A549 (cell line): ENCODE measurements around the gene DDX54. TPM values are rescaled to one million over a fixed set of nuclear protein-coding genes. Genes with fewer than 3 reads are reported as not detected.

Experiments
- ATAC-seq, 2 experiments: fragments of 200-7000 bp in 1 of 2; fragments of >200 bp in 1 of 2; cut with Nextera tagmentation in 1 of 2; cut with Tn5 transposase in 1 of 2; 3 replicates each; pipeline versions ENCODE4 v1.8.0 to v1.9.1; 2018 to 2020; ENCODE audit warnings: mild to moderate bottlenecking in 1 of 2, moderate library complexity in 1 of 2
- CTCF ChIA-PET: fragments of 300-600 bp; sonication (Branson Sonifier 250); formaldehyde crosslinking; extraction: SDS; loops from one replicate; lab custom pipeline; 2021; ENCODE audit warnings: antibody characterized with exemption, inconsistent platforms; lab: Yijun Ruan, JAX
- POLR2A ChIA-PET: fragments of 350-600 bp; formaldehyde crosslinking; extraction: SDS; loops from one replicate; lab custom pipeline; 2021; ENCODE audit warnings: antibody characterized with exemption, inconsistent platforms; lab: Yijun Ruan, JAX
- DNase-seq, 2 experiments: peaks; one replicate each; pipeline versions ENCODE4 v3.0.0 to v3.0.0-alpha.2; 2011 to 2016; ENCODE audit warnings: low read depth in 1 of 2, low spot score in 1 of 2
- FAIRE-seq: peaks from 2 replicates; lab custom pipeline; 2011; peaks lifted over from hg19 to GRCh38; lab: Jason Lieb, UNC
- H3K27ac ChIP-seq, 2 experiments: fragments of >200 bp; sonication (Bioruptor Twin); formaldehyde crosslinking; 3 replicates each; pipeline ENCODE4 v1.5.1; 2016 to 2017
- H3K4me1 ChIP-seq: fragments of >200 bp; sonication (Bioruptor Twin); formaldehyde crosslinking; 3 replicates; pipeline ENCODE4 v1.6.1; 2016
- H3K4me2 ChIP-seq: fragments of >200 bp; sonication (Bioruptor Twin); formaldehyde crosslinking; 3 replicates; pipeline ENCODE4 v1.6.1; 2016
- H3K4me3 ChIP-seq: fragments of >200 bp; sonication (Bioruptor Twin); formaldehyde crosslinking; 3 replicates; pipeline ENCODE4 v1.5.1; 2016
- H3K9me3 ChIP-seq: fragments of >200 bp; sonication (Bioruptor Twin); formaldehyde crosslinking; 3 replicates; pipeline ENCODE4 v1.6.1; 2016
- CEBPB ChIP-seq, 2 experiments: fragments of >200 bp in 1 of 2; sonication (Bioruptor Twin) in 1 of 2; formaldehyde crosslinking in 1 of 2; IDR thresholded peaks; 2 replicates each; pipeline ENCODE4 v1.6.1; 2012 to 2016
- HEYL ChIP-seq: fragments of 250-450 bp; sonication (Bioruptor Pico); IDR thresholded peaks from 2 replicates; pipeline ENCODE4 v1.8.0; 2021; ENCODE audit warnings: mild to moderate bottlenecking, moderate library complexity
- HMGXB4 ChIP-seq: fragments of 250-450 bp; sonication (Bioruptor Pico); IDR thresholded peaks from 2 replicates; pipeline ENCODE4 v1.5.0; 2021; ENCODE audit warnings: mild to moderate bottlenecking, moderate library complexity, borderline replicate concordance
- HOXB5 ChIP-seq: fragments of 250-450 bp; sonication (Bioruptor Pico); IDR thresholded peaks from 2 replicates; pipeline ENCODE4 v1.5.0; 2020; ENCODE audit warnings: mild to moderate bottlenecking, moderate library complexity
- JUN ChIP-seq, 2 experiments: fragments of >200 bp; sonication (Bioruptor Twin); formaldehyde crosslinking; IDR thresholded peaks; 2 replicates in 1 of 2; 3 replicates in 1 of 2; pipeline ENCODE4 v1.6.1; 2016 to 2017
- KDM5A ChIP-seq: fragments of 200-600 bp; sonication (generic); IDR thresholded peaks from 2 replicates; pipeline ENCODE4 v1.6.1; 2016; ENCODE audit warnings: antibody characterized with exemption, mild to moderate bottlenecking
- MAFK ChIP-seq: fragments of 450-650 bp; IDR thresholded peaks from 2 replicates; pipeline ENCODE4 v1.6.1; 2014; ENCODE audit not compliant: partially characterized antibody
- MYC ChIP-seq: IDR thresholded peaks from 2 replicates; pipeline ENCODE4 v1.6.1; 2012; ENCODE audit warnings: mild to moderate bottlenecking, inconsistent platforms, low read length, improper control_type of control experiment, borderline replicate concordance
- PBX3 ChIP-seq: IDR thresholded peaks from 2 replicates; pipeline ENCODE4 v1.6.1; 2012
- POLR2A ChIP-seq: IDR thresholded peaks from 2 replicates; pipeline ENCODE4 v1.6.1; 2012; ENCODE audit warnings: mild to moderate bottlenecking, low read length
- POLR2AphosphoS2 ChIP-seq: conservative IDR thresholded peaks from 2 replicates; pipeline ENCODE4 v1.6.1; 2012; ENCODE audit warnings: low read length, improper control_type of control experiment, inconsistent platforms
- TP53 ChIP-seq: fragments of 250-450 bp; sonication (Bioruptor Pico); IDR thresholded peaks from 2 replicates; pipeline ENCODE4 v1.5.0; 2021; ENCODE audit warnings: mild to moderate bottlenecking, moderate library complexity
- WGBS: methylation state at CpG from one replicate; pipeline ENCODE4 v1.1.6; 2017; ENCODE audit errors: missing lambda C conversion rate; 5-methylcytosine and 5-hydroxymethylcytosine counted together
- polyA plus RNA-seq, 4 experiments: library from polyadenylated mRNA; depleted of rRNA in 3 of 4; stranded (reverse); fragments of >200 nt; fragmentation: RNase III in 1 of 4; extraction: RNeasy Plus Mini Kit Qiagen cat#74134 plus additional on column Dnase treatment in 1 of 4; gene quantifications; 2 replicates in 3 of 4; 3 replicates in 1 of 4; pipeline ENCODE4 v1.2.3, GENCODE V29; 2011 to 2017
- TF ChIP-seq, protein P1 (sequence below): fragments of 450-650 bp; IDR thresholded peaks from 2 replicates; pipeline ENCODE4 v1.6.1; 2014; ENCODE audit warnings: antibody characterized with exemption
- TF ChIP-seq, protein P2 (sequence below): fragments of 200-600 bp; sonication (generic); IDR thresholded peaks from 2 replicates; pipeline ENCODE4 v1.6.1; 2016; ENCODE audit warnings: antibody characterized with exemption, mild to moderate bottlenecking, moderate library complexity
- TF ChIP-seq, protein P3 (sequence below): fragments of >200 bp; sonication (Bioruptor Twin); formaldehyde crosslinking; IDR thresholded peaks from 3 replicates; pipeline ENCODE4 v1.5.1; 2016

Gene DDX54
- polyA plus RNA-seq, 2 of the 4 experiments (the other 2 are of a cell fraction): 62.4 to 64.5 TPM

DNA sequence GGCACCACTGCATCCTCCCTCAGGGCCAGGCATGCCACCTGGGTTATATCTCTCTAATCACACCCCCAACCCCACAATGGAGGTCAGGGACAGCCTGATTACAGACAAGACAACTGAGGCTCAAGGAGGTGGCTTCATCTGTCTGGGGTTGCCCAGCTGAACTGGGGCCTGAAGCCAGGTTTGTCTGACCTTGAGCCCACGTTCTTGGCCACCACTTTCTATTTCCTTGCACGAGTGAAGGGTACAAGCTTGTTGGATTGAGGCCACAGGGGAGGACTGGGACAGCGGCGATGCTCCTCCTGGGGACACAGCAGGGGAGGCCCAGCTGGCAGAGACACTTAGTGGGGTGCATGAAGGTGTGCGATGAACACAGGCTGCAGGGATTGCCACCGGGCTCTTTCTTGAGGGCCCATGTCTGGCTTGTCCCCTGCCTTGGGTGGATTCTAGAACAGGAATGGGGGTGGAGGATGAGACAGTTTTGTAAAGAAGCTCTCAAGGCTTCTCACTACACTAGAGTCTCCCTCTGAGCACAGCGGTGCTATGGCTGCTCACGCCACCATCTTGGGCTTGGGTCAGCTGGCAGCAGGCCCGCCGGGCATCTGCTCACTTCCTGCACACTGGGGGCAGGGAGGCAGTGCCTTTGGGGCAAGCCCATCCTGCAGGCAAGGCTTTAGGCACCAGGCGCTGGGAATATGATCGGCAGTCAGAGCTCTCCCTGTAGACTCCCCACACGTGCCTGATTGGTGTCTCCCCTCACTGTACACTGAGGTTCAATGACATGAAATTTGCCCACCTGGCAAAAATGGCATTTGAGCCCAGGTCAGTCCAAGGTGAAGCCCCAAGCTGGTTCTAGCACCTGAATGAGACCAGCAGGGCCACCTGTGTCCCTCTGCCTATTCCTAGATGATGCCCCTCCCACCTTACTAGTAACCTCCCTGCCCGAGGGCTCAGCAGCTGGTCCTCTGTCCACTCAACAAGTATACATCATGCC lies 16.2 kb upstream of the DDX54 start:
- Histone ChIP-seq H3K4me2 (no peak overlapping the region), H3K9me3 (no peaks in the 10 kb centered on the region), H3K4me1 (no peaks in the 10 kb centered on the region), H3K27ac (no peak overlapping the region), H3K4me3 (no peak overlapping the region)
- POLR2A ChIA-PET: no interaction called here
- CTCF ChIA-PET: interaction anchor here (0.7 to 4.0 kb wide), 5 partner anchors 9 to 224 kb away, joined by 3 to 12 read pairs (median 4); no protein-coding TSS in a partner anchor
- DNase-seq (no peak), ATAC-seq (no peak), FAIRE-seq (no peak)
- WGBS: 84% methylated on average over 14 of the region's 14 CpGs
- TF ChIP-seq PBX3 (no peak), MAFK (peak; percentile 62)

DNA sequence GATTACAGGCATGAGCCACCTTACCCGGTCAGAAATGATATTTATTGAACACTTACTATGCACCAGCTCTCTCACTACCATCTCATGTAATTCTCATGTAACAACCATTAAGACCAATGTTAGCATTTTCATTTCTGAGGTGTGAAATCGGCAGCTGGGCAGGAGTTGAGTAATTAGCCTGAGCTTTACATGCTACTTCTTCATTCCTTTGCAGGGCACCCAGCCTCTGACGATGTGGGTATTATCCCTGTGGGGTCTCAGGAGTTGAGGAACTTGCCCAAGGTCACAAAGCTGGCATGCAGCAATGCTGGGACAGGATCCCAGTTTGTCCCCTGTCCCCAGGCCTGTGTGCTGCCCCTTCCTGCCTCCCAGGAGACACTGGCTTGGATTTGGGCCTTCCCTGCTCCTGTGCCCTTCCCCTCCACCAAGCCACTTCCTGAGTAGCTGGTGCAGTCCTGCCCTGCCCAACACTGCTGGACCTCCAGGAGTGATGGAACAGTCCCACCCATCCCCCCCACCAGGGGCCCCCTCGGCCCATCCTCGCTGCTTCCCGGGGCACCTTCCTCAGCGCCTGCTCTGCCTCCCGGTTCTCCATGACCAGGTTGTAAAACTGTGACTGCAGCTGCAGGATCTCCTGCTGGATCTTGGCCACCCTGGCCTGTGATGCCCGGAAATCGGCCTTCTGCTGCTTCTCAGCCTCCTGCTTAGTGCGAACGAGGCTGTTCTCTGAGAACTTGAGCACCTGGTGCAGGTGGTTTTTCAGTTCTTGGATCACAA lies 14.9 kb upstream of the DDX54 start:
- TF ChIP-seq POLR2AphosphoS2 (no peak), KDM5A (no peak), HOXB5 (no peak)
- Histone ChIP-seq H3K9me3 (no peaks in the 10 kb centered on the region), H3K27ac (0 out of 6 replicates have a peak overlapping the region, but pooled peaks of 1 of the 2 experiments have one; percentile 15), H3K4me3 (no peak overlapping the region), H3K4me2 (no peak overlapping the region), H3K4me1 (peaks cover 2% of the 10 kb centered on the region; the same call in 2 of the 3 replicates)
- ATAC-seq (no peak), DNase-seq (no peak), FAIRE-seq (no peak)
- 83% methylated on average over 8 of the region's 12 CpGs for WGBS
- ChIA-PET CTCF (interaction anchor here (0.8 to 4.0 kb wide), 4 partner anchors 10 to 225 kb away, joined by 3 to 12 read pairs (median 4); no protein-coding TSS in a partner anchor), POLR2A (no interaction called here)

- H3K9me3 ChIP-seq: no peaks in the 10 kb centered on the region
- no peak for FAIRE-seq
- 55% methylated on average over 1 of the region's 1 CpG for WGBS
- no peak for DNase-seq
- POLR2A ChIA-PET: no interaction called here
- CTCF ChIA-PET: interaction anchor here (1.1 to 3.8 kb wide), 9 partner anchors 11 to 268 kb away, joined by 3 to 35 read pairs (median 5); partner anchors contain the start of gene TPCN1
- H3K4me3 ChIP-seq: no peak overlapping the region
- TF ChIP-seq CEBPB (IDR thresholded peaks at IDR 0.05): no peak
- TF ChIP-seq, protein P1, sequence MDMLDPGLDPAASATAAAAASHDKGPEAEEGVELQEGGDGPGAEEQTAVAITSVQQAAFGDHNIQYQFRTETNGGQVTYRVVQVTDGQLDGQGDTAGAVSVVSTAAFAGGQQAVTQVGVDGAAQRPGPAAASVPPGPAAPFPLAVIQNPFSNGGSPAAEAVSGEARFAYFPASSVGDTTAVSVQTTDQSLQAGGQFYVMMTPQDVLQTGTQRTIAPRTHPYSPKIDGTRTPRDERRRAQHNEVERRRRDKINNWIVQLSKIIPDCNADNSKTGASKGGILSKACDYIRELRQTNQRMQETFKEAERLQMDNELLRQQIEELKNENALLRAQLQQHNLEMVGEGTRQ: no peak
- no peak for TF ChIP-seq POLR2A
- TF ChIP-seq, protein P2, sequence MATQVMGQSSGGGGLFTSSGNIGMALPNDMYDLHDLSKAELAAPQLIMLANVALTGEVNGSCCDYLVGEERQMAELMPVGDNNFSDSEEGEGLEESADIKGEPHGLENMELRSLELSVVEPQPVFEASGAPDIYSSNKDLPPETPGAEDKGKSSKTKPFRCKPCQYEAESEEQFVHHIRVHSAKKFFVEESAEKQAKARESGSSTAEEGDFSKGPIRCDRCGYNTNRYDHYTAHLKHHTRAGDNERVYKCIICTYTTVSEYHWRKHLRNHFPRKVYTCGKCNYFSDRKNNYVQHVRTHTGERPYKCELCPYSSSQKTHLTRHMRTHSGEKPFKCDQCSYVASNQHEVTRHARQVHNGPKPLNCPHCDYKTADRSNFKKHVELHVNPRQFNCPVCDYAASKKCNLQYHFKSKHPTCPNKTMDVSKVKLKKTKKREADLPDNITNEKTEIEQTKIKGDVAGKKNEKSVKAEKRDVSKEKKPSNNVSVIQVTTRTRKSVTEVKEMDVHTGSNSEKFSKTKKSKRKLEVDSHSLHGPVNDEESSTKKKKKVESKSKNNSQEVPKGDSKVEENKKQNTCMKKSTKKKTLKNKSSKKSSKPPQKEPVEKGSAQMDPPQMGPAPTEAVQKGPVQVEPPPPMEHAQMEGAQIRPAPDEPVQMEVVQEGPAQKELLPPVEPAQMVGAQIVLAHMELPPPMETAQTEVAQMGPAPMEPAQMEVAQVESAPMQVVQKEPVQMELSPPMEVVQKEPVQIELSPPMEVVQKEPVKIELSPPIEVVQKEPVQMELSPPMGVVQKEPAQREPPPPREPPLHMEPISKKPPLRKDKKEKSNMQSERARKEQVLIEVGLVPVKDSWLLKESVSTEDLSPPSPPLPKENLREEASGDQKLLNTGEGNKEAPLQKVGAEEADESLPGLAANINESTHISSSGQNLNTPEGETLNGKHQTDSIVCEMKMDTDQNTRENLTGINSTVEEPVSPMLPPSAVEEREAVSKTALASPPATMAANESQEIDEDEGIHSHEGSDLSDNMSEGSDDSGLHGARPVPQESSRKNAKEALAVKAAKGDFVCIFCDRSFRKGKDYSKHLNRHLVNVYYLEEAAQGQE: no peak
- no peak for TF ChIP-seq MYC
- TF ChIP-seq POLR2AphosphoS2: no peak
- TF ChIP-seq JUN (IDR thresholded peaks at IDR 0.05): no peak
- TF ChIP-seq TP53: no peak
- TF ChIP-seq HEYL: no peak
- TF ChIP-seq, protein P3, sequence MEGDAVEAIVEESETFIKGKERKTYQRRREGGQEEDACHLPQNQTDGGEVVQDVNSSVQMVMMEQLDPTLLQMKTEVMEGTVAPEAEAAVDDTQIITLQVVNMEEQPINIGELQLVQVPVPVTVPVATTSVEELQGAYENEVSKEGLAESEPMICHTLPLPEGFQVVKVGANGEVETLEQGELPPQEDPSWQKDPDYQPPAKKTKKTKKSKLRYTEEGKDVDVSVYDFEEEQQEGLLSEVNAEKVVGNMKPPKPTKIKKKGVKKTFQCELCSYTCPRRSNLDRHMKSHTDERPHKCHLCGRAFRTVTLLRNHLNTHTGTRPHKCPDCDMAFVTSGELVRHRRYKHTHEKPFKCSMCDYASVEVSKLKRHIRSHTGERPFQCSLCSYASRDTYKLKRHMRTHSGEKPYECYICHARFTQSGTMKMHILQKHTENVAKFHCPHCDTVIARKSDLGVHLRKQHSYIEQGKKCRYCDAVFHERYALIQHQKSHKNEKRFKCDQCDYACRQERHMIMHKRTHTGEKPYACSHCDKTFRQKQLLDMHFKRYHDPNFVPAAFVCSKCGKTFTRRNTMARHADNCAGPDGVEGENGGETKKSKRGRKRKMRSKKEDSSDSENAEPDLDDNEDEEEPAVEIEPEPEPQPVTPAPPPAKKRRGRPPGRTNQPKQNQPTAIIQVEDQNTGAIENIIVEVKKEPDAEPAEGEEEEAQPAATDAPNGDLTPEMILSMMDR: no peak
- TF ChIP-seq HMGXB4 (CRISPR knock-in tag): no peak
- H3K27ac ChIP-seq: no peak overlapping the region; a peak in 1 of 6 replicates
- H3K4me2 ChIP-seq: no peak overlapping the region
- ATAC-seq: no peak
- peaks cover 20% of the 10 kb centered on the region for H3K4me1 ChIP-seq
Observed at GRCh38 chr12:113198296-113198695, 13.0 kb upstream of the DDX54 start.
